Stimulated activated naive CD8-positive, alpha-beta T cell treated with anti-CD3 and anti-CD28 coated beads, Interleukin-15, Interleukin-2, amounts not matched to agents 100 ng/mL and 50 ng/mL, for 24 hours (primary cell): ENCODE results near the gene TNFRSF17.
"Not testable (repeated sequence)": the region's sequence is repeated elsewhere in the genome, so short reads cannot be mapped to it uniquely, and the experiment has no call there.

Experiments
- H3K27ac Mint-ChIP-seq: one replicate; pipeline ENCODE4 v1.8.0; 2021; ENCODE audit warnings: mild to moderate bottlenecking, mixed read lengths
- H3K27me3 Mint-ChIP-seq: one replicate; pipeline ENCODE4 v1.8.0; 2021; ENCODE audit warnings: mixed read lengths
- H3K36me3 Mint-ChIP-seq: one replicate; pipeline ENCODE4 v1.8.0; 2021; ENCODE audit warnings: low read depth, mixed read lengths
- H3K4me1 Mint-ChIP-seq: one replicate; pipeline ENCODE4 v1.8.0; 2021; ENCODE audit warnings: low read depth, mixed read lengths
- H3K4me3 Mint-ChIP-seq: one replicate; pipeline ENCODE4 v1.8.0; 2021; ENCODE audit warnings: mild to moderate bottlenecking, mixed read lengths
- H3K9me3 Mint-ChIP-seq: one replicate; pipeline ENCODE4 v1.8.0; 2021; ENCODE audit warnings: mixed read lengths

TNFRSF17 gene

GRCh38 chr16:11964761-11965551 is at the start of gene TNFRSF17:
TNFRSF17 (plus strand) TSS chr16:11965210; CDS start chr16:11965325, 115 bp downstream.
- Mint-ChIP-seq H3K4me1 (peaks cover 13% of the 10 kb centered on the region), H3K4me3 (peak within 1 kb of the TSS; percentile 12), H3K27ac (peak within 1 kb of the TSS; percentile 52), H3K9me3 (no peaks in the 10 kb centered on the region), H3K36me3 (no peaks in the 10 kb centered on the region), H3K27me3 (no peaks in the 10 kb centered on the region)

GRCh38 chr16:11915644-11916523 is 49.1 kb upstream of the TNFRSF17 start, which contains the start of gene GSPT1:
GSPT1 (minus strand) TSS chr16:11915956; CDS start chr16:11915720, 236 bp downstream.
- Mint-ChIP-seq H3K36me3 (peaks cover 32% of the 10 kb centered on the region), H3K9me3 (no peaks in the 10 kb centered on the region), H3K27me3 (no peaks in the 10 kb centered on the region), H3K4me3 (peak within 1 kb of the TSS; percentile 99), H3K4me1 (peaks cover 41% of the 10 kb centered on the region), H3K27ac (peak within 1 kb of the TSS; percentile 98)

DNA sequence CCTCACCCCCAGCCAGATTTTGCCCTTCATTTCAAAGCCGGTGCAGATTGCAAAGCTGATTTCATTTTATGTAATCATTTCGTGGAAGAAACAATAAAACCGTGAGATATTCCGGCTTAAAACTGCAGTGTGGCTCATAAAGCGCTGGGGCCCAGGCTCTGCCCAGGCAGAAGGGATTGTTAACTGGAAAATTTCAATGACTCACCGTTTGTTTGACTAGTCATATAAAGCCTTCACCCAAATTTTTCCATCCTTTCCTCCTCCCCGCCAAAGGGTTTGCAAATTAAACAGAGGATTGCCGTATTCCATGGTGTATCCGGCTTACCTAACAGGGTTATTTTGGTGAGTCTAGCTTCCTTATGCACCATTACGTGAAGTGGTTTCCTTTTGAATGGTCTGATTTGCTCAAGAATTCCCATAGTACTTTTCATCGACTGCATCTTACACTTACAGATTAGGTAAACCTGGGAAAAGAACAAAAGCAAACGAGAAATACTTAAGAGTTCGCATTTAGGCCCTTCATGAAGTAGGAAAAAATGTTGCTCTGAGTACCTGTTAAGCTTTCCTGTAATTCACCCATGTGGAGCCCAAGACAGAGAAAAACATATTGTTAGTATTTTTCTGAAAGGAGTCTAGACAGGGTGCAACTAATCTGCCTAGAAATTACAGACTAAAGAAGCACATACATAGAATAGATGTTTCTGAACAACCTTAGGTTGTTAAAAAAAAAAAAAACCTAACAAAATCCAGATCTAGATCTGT is 48.3 kb upstream of the TNFRSF17 start:
- Mint-ChIP-seq H3K9me3 (no peaks in the 10 kb centered on the region), H3K4me1 (peaks cover 35% of the 10 kb centered on the region), H3K4me3 (peak overlapping the region; percentile 86), H3K27me3 (no peaks in the 10 kb centered on the region), H3K36me3 (peaks cover 28% of the 10 kb centered on the region), H3K27ac (peak overlapping the region; percentile 86)

- not testable (repeated sequence) for H3K4me1 Mint-ChIP-seq, H3K27me3 Mint-ChIP-seq, H3K27ac Mint-ChIP-seq, H3K4me3 Mint-ChIP-seq, H3K36me3 Mint-ChIP-seq, H3K9me3 Mint-ChIP-seq
Measured at GRCh38 chr16:11924046-11924445, 41.0 kb upstream of the TNFRSF17 start.

- H3K4me1 Mint-ChIP-seq, H3K27ac Mint-ChIP-seq, H3K4me3 Mint-ChIP-seq, H3K9me3 Mint-ChIP-seq, H3K36me3 Mint-ChIP-seq, H3K27me3 Mint-ChIP-seq: not testable (repeated sequence)
Measured at GRCh38 chr16:11927350-11927749, 37.7 kb upstream of the TNFRSF17 start.

DNA sequence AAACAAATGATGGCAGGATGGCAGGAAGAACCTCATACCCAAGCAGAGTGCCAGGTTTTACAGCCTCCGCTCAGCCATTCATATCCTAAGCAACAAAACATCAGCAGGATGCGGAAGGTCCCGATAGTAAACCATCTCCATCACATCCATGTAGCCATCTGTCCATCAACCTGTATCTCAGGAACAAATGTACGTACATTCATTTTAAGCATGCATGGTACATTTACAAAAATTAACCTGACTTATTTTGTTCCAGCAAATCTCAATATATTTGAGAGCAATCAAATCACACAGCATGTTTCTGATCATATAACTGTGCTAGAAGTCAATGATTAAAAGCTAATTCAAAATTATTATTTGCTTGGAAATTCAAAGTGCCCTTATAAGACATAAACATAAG is 23.1 kb upstream of the TNFRSF17 start, which contains the start of gene NPIPB2:
TSS of gene NPIPB2 (minus strand) at position 101 of the 400 bp plus-strand sequence. CDS start at position 101, 0 bp downstream.
- not testable (repeated sequence) for H3K27ac Mint-ChIP-seq, H3K27me3 Mint-ChIP-seq, H3K4me3 Mint-ChIP-seq, H3K4me1 Mint-ChIP-seq, H3K9me3 Mint-ChIP-seq, H3K36me3 Mint-ChIP-seq

DNA sequence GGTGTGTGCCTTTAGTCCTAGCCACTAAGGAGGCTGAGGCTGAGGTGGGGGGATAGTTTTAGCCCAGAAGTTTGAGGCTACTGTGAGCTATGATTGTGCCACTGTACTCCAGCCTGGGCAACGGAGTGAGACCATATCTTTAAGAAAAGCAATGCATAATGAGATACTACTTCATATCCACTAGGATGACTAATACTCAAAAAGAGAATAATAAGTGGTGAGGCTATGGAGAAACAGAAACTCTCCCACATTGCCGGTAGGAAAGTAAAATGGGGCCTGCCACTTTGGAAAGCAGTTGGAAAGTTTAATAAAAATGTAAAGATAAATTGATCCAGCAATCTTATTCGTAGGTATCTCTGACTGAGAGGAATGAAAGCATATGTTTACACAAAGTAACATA is 18.6 kb upstream of the TNFRSF17 start:
- H3K9me3 Mint-ChIP-seq: no peaks in the 10 kb centered on the region
- H3K4me1 Mint-ChIP-seq: no peaks in the 10 kb centered on the region
- no peaks in the 10 kb centered on the region for H3K36me3 Mint-ChIP-seq
- H3K27me3 Mint-ChIP-seq: no peaks in the 10 kb centered on the region
- H3K4me3 Mint-ChIP-seq: no peak overlapping the region
- H3K27ac Mint-ChIP-seq: no peak overlapping the region

DNA sequence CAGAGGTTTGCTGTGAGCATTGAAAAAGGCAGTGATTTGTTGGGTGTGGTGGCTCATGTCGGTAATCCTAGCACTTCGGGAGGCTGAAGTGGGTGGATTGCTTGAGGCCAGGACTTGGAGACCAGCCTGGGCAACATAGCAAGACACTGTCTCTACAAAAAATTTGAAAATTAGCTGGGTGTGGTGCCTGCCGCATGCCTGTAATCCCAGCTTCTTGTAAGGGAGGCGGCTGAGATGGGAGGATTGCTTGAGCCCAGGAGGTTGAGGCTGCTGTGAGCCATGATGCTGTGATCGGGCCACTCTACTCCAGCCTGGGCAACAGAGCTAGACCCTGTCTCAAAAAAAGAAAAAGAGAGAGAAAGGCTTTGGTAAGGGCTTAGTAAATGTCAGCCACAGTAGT is 16.2 kb upstream of the TNFRSF17 start:
- H3K36me3 Mint-ChIP-seq: no peaks in the 10 kb centered on the region
- no peaks in the 10 kb centered on the region for H3K9me3 Mint-ChIP-seq
- no peaks in the 10 kb centered on the region for H3K27me3 Mint-ChIP-seq
- H3K4me3 Mint-ChIP-seq: no peak overlapping the region
- no peaks in the 10 kb centered on the region for H3K4me1 Mint-ChIP-seq
- no peak overlapping the region for H3K27ac Mint-ChIP-seq

DNA sequence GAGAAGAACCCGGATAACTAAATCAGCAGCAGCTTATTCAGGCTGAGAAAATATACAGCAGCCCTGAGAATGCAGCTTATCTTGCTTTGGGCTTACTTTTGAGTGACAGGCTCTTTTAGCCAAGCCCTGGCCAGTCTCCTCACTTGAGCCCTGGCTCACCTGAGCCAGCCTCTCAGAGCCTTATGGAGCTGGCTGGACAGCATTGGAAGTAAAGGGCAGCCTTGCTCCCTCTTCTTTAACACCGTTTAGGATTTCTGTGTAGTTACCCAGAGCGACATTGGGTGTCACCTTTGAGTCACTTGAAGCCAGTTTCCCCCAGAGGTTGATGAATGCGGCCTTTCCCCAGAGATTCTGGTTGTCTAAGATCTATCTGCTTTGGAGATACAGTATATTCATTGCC is 15.5 kb upstream of the TNFRSF17 start:
- Mint-ChIP-seq H3K27ac (no peak overlapping the region), H3K27me3 (no peaks in the 10 kb centered on the region), H3K36me3 (no peaks in the 10 kb centered on the region), H3K9me3 (no peaks in the 10 kb centered on the region), H3K4me1 (no peaks in the 10 kb centered on the region), H3K4me3 (no peak overlapping the region)

- no peaks in the 10 kb centered on the region for H3K4me1 Mint-ChIP-seq
- H3K27ac Mint-ChIP-seq: no peak overlapping the region
- no peaks in the 10 kb centered on the region for H3K36me3 Mint-ChIP-seq
- no peaks in the 10 kb centered on the region for H3K9me3 Mint-ChIP-seq
- no peaks in the 10 kb centered on the region for H3K27me3 Mint-ChIP-seq
- H3K4me3 Mint-ChIP-seq: no peak overlapping the region
Measured at GRCh38 chr16:11950388-11950787, 14.6 kb upstream of the TNFRSF17 start.

DNA sequence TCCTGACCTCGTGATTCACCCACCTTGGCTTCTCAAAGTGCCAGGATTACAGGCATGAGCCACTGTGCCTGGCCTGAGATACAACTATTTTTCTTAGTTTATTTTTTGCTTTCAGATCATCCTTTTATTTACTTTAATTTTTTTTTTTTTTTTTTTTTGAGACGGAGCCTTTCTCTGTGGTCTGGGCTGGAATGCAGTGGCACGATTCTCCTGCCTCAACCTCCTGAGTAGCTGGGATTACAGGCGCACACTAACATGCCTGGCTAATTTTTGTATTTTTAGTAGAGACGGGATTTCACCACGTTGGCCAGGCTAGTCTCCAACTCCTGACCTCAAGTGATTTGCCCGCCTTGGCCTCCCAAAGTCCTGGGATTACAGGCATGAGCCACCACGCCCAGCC is 11.4 kb upstream of the TNFRSF17 start:
- H3K36me3 Mint-ChIP-seq, H3K9me3 Mint-ChIP-seq, H3K4me3 Mint-ChIP-seq, H3K27ac Mint-ChIP-seq, H3K4me1 Mint-ChIP-seq, H3K27me3 Mint-ChIP-seq: not testable (repeated sequence)

DNA sequence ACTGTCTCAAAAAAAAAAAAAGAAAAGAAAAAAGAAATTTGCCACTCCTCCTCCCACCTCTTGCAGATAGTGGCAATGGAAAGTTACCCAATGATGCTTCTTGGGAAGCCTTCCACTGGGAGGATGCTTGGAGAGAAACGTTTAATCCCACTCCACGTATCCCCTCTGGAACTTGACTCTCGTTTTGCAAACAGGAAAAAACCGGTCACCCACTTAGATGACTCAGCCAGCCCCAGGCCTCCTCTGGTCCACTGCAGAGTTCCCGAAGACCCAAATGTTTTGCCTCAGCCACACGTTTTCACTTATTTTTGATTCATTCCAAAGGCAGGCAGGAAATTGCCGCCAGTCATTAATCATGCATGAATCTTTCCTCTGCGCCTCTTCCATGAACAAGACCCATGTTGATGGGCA is 9.3 kb upstream of the TNFRSF17 start:
- no peaks in the 10 kb centered on the region for H3K36me3 Mint-ChIP-seq
- no peaks in the 10 kb centered on the region for H3K4me1 Mint-ChIP-seq
- no peak overlapping the region for H3K4me3 Mint-ChIP-seq
- no peaks in the 10 kb centered on the region for H3K27me3 Mint-ChIP-seq
- H3K27ac Mint-ChIP-seq: no peak overlapping the region
- H3K9me3 Mint-ChIP-seq: no peaks in the 10 kb centered on the region

DNA sequence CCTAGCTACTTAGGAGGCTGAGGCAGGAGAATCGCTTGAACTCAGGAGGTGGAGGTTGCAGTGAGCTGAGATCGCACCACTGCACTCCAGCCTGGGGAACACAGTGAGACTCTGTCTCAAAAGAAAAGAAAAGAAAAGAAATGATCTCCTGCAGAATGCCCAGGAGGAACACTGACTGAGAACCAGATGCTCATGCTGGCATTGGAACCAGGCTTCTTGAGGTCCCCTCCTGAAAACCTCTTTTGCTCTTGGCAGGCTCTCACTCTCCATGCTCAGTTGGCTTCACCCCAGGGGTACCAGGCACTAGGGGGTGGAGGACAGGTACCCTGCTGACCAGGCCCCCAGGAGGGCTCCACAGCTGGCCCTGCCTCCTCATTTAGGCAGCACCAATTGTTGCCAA is 8.5 kb upstream of the TNFRSF17 start:
- no peak overlapping the region for H3K4me3 Mint-ChIP-seq
- no peaks in the 10 kb centered on the region for H3K4me1 Mint-ChIP-seq
- no peaks in the 10 kb centered on the region for H3K36me3 Mint-ChIP-seq
- H3K27ac Mint-ChIP-seq: no peak overlapping the region
- no peaks in the 10 kb centered on the region for H3K9me3 Mint-ChIP-seq
- H3K27me3 Mint-ChIP-seq: no peaks in the 10 kb centered on the region

GRCh38 chr16:11957591-11958395 is 7.2 kb upstream of the TNFRSF17 start:
- no peaks in the 10 kb centered on the region for H3K27me3 Mint-ChIP-seq
- no peak overlapping the region for H3K27ac Mint-ChIP-seq
- H3K36me3 Mint-ChIP-seq: no peaks in the 10 kb centered on the region
- H3K4me1 Mint-ChIP-seq: no peaks in the 10 kb centered on the region
- no peaks in the 10 kb centered on the region for H3K9me3 Mint-ChIP-seq
- H3K4me3 Mint-ChIP-seq: no peak overlapping the region
